Superior temporal gyrus (tissue), 1 donor: ENCODE results near the gene ATP8B4.

Source experiments
- DNase-seq: peaks from one replicate; pipeline ENCODE4 v3.0.0-alpha.2; 2016; ENCODE audit errors: extremely low spot score

ATP8B4 gene

DNA sequence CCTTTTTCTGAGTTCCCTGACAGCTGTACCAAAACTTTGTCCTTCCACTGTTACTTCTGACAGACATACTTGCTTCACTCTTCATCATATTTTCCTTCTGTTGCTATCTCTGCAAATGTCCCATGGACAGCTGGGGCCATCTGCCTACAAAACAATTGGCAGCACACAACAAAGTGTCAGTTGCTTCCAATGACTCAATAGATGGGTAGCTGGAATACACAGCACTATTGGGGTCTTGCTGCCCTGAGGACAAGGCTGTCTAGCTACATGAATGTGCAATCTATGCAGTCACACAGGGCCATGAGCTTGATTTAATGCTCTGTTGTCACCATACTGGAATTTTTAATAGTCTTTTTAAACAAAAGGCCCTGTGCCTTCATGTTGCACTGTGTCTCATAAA is 305.4 kb downstream of the ATP8B4 start:
- no peak for DNase-seq

DNA sequence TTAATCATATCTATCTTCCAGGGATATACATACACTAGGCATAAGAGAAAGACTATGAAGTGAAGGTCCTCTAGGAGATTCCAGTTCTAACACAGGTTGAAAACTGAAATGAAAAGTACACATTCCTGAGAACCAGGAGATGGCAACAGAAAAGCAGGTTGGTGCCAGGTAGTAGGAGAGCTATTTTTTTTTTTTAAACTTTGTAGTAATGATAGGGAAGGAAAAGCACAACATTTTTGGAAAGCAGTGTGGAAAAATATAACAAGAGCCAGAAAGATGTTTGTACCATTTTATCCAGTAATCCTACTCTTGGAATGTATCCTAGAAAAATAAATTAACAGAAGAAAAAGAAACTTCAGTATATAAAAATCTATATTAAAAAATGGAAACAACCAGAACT is 308.3 kb downstream of the ATP8B4 start:
- DNase-seq: no peak

DNA sequence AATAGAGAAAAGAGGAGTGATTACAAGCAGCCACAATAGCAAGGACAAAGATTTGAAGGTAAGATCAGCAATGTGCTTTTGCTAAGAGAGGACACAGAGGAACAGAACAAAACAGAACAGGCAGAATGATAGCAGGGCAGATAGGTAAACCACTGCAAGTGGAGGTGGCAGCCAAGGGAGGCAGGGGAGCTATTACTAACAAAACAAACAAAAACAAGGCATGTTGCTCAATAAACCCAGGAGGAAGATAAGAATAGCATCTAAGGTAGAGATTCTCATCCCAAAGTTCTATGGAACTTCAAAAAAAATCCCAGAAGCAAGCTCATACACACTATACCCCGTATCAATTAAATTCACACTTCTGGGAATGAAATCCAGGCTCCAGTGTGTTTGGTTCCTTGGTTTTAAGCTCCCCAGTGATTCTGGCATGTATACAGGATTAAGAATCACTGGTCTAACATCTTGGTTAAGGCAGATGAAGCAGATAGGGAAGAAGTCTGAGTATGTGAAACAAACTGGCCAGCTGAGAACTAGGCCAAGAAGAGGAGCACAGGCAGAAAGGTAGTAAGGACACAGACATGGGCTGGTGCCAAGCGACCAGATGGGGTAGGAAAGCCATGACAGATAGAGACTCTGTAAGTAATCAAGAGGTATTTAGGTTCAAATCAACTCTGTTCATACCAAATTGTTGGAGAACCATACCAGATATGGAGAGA is 309.0 kb downstream of the ATP8B4 start:
- DNase-seq: no peak

DNA sequence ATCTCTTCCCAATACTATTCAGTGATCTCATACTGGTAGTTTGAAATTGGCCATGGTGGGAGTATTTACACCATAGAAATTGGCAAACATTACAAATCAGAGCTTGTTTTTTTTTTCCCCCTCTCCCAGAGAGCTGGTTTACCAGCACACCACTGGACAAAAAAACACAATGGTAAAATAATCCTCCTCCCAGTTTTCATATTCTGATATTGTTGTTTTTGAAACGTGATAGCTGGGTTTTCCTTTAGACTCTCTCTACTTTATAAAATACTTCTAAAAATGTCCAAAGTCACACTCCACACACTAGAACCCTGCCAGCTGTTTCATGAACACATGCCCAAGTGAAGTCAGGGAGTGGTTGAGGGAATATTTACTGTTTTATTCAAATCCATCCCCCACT is 310.7 kb downstream of the ATP8B4 start:
- no peak for DNase-seq
